Urothelium cell line (cell line): Measurements from ENCODE around the gene USP15.
"Not testable (repeated sequence)": the region's sequence is repeated elsewhere in the genome, so short reads cannot be mapped to it uniquely, and the experiment has no call there.

Source experiments
- DNase-seq: peaks from one replicate; pipeline ENCODE4 v3.0.0; 2011; ENCODE audit warnings: low spot score, mixed read lengths
- FAIRE-seq: peaks from 2 replicates; lab custom pipeline; 2011; peaks lifted over from hg19 to GRCh38; lab: Jason Lieb, UNC

Gene USP15

DNA sequence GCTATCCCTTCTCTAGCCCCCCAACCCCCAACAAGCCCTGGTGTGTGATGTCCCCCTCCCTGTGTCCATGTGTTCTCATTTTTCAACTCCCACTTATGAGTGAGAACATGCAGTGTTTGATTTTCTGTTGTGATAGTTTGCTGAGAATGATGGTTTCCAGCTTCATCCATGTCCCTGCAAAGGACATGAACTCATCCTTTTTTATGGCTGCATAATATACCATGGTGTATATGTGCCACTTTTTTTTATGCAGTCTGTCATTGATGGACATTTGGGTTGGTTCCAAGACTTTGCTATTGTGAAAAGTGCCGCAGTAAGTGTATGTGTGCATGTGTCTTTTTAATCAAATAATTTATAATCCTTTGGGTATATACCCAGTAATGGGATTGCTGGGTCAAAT is 104.5 kb downstream of the USP15 start:
- DNase-seq, FAIRE-seq: not testable (repeated sequence)

- DNase-seq, FAIRE-seq: not testable (repeated sequence)
Observed at GRCh38 chr12:62365846-62366245, 105.6 kb downstream of the USP15 start.

- not testable (repeated sequence) for FAIRE-seq
Observed at GRCh38 chr12:62368430-62369223, 108.4 kb downstream of the USP15 start.

GRCh38 chr12:62370189-62370588 is 110.0 kb downstream of the USP15 start:
- FAIRE-seq (no peak), DNase-seq (no peak)

More at GRCh38 chr12:62368430-62369223, 108.4 kb downstream of the USP15 start:
- DNase-seq, result not testable (repeated sequence)

- FAIRE-seq, result no peak
- no peak for DNase-seq
Observed at GRCh38 chr12:62371661-62372060, 111.5 kb downstream of the USP15 start.

DNA sequence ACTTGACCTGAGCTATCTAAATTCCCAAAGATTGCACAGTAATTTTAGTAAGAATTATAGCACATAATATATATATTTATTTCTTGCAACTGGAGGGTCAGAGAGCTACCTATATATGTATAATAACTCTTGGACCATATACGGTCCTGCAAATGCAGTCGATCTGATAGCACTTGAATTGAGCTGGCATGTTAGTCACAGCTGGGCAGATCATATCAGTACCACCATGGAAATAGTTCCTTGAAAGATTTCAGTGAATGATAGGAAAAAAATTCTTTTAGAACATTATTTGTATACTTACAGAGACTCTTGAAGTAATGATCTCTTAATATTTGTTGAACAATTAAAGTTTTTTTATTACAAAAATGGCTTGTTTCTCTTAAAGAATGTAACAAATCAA is 111.9 kb downstream of the USP15 start:
- DNase-seq, result no peak
- FAIRE-seq, result no peak

DNA sequence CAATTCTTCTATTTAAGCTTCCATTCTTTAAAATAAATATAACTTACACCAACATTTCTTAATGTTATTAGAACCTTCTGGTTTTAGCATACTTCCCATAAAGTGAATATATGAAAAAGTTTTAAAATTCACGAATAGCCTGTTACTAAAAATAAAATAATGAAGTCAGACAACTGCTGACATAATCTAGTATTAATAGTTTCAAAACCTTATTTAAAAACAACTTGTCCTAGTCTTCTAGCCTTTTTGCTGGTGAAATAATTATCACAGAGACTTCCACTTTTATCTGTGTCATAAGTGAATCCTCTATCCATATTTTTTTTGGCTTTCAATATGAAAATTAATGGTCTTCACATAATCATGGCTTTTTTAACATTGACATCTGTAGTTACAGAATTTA is 112.6 kb downstream of the USP15 start:
- no peak for DNase-seq
- FAIRE-seq, result no peak

- no peak for DNase-seq
- no peak for FAIRE-seq
Observed at GRCh38 chr12:62375603-62376002, 115.4 kb downstream of the USP15 start.

DNA sequence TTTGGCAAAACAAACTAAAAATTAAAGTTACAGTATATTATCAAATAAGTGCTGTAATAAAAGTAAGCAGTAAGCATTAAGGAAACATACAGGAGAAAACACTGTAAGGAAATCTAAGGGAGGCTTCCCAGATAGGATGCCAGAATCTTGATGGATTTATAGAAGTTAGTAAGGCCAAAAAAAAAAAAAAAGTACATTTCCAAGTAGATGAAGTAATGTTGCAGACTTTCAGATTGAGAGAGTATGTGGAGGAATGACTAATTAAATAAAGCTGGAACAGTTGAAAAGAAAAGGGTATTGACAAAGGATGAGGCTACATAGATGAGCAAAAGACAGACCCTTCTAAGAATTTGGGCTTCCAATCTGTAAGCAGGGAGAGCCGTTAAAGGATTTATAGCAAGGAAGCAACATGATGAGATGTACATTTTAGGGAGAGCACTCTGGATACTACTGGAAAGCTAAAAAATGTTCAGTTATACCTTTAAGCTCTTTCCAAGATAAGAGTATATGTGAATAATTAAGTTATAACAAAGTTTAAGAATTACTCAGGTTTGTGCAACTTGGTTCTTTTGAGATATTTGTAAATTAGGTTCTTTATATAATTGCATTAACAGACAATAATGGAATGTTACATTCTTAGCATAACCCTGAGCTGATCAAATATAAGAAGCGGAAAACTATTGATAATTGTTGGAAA is 119.0 kb downstream of the USP15 start:
- FAIRE-seq (no peak), DNase-seq (no peak)

DNA sequence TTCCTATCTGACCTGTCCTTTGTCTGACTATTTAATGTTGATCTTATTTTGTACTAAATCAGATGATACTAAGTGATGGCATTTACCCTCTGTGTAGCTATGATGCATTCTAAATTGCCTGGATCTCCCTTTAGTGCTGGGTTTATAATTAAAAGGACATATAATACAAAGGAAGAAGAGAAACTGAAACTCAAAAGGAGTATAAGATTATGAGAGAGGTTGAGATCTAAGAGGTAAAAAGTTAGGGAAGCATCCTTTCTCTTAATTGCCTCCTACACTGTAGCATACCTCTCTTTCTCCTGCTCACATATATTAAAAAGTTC is 119.5 kb downstream of the USP15 start:
- DNase-seq, result no peak
- no peak for FAIRE-seq

DNA sequence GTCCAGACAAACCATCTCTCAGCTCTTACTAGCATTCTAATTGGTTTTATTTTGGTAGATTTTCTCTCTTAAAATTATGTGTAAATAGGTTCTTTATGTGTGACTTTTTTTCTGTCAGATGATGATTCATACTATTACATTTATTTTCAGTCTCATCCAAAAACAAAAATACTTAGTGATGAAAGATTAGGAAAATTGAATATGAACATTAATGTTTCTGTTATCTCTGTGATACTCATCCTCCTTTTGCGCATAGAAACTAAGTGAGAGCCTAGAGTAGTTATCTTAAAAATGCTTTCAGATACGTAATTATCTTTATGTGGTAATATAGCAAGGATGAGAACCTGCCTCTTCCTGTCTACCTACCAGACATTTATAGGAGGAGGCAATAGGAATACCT is 122.3 kb downstream of the USP15 start:
- DNase-seq, result no peak
- no peak for FAIRE-seq

- DNase-seq (no peak), FAIRE-seq (no peak)
Observed at GRCh38 chr12:62396750-62397149, 136.5 kb downstream of the USP15 start.

DNA sequence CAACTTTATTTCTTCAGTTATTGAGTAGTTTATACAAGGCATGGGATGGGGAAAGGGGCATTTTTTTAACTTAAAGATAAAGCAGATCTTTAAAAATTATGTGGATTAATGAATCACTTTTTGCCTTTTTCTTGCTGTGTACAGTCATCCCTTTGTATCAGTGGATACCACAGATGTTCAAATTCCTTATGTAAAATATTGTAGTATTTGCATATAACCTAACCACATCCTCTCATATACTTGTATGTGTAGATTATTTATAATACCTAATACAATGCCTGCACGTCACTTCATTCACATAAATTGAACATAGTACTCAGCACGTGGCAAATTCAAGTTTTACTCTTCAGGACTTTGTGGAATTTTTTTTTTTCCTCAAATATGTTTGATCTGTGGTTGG is 139.9 kb downstream of the USP15 start:
- DNase-seq (no peak), FAIRE-seq (no peak)

- DNase-seq, result no peak
- FAIRE-seq, result no peak
Observed at GRCh38 chr12:62401631-62402030, 141.4 kb downstream of the USP15 start.

- no peak for DNase-seq
- no peak for FAIRE-seq
Observed at GRCh38 chr12:62403031-62403430, 142.8 kb downstream of the USP15 start.

- no peak for DNase-seq
- no peak for FAIRE-seq
Observed at GRCh38 chr12:62407587-62407986, 147.4 kb downstream of the USP15 start.

DNA sequence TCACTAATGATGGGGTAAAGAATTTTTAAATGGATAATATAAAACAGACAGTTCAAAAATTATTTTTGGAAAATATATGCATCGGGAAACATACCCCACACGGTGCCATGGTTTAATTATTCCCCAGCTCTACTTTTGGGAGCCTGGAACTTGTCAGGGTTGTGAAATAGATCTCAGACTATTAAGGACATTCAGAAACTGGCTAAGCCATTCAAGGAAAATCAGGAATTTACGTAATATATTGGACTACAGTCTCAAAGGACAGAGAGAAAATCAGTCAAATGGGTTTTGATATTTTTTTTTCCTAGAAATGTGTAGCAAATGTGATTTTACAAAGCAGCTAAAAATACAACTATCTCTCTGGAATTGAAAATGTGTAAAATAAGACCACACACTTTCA is 148.9 kb downstream of the USP15 start:
- FAIRE-seq, result no peak
- DNase-seq, result no peak

GRCh38 chr12:62414180-62414579 is 154.0 kb downstream of the USP15 start:
- no peak for DNase-seq

DNA sequence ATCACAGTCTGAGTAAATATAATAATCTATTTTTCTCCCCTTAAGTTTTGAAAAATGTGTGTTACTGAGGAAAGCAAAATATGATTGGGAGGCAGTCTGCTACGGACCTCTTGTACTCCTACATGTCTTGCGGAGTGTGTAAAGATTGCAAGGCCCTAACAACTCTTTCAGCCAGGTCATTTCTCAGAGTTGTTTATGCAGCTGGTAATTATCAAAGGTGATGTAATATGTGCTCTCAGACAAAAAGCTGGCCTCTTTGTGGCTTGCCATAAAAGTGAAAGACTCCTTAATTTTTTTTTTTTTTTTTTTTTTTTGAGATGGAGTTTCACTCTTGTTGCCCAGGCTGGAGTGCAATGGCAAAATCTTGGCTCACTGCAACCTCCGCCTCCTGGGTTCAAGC is 165.9 kb downstream of the USP15 start:
- DNase-seq, result no peak
- no peak for FAIRE-seq

More at GRCh38 chr12:62414180-62414579, 154.0 kb downstream of the USP15 start:
- FAIRE-seq, result no peak

- DNase-seq (no peak), FAIRE-seq (no peak)
Observed at GRCh38 chr12:62429457-62429856, 169.3 kb downstream of the USP15 start.

DNA sequence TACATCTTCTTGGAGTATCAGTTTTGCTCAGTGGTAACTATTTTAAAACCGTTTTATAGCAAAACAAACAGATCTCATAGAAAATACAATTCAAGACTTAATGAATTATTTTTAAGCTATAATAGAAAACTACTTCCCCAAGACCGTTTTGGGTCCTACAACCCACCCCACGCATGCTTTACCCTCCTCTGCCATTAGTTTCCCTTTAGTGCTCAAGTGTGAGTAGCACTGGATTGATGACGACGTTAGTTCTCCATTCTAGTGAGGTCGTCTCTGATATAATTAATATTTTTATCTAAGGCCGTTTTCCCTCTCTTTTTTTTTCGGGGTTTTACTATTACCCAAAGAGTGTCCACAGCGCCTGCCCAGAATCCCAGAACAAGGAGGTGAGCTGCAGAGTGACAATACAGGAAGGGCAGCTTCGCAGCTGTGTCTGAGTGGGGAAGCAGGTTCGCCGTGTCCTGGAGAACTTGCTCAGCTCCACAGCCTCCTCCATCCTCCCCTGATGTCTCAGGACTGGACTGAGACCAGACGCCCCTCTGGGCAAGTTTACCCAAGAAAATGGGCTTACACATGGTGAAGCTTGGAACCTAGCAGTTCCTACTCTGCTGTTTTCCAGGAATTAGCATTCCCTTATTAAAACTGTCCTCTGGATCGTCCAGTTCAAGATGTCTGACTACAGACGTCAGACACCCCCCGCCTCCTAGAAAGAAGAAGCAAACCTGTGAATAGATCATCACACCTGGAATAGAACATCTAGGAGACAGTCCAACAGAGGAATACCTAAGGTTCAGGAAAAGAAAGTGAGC is 174.5 kb downstream of the USP15 start:
- FAIRE-seq (no peak), DNase-seq (peak; percentile 14)
